ENCODE data around the gene RPS6KA2.

RPS6KA2 gene

GRCh38 chr6:166624275-166624674 is 2.8 kb downstream of the RPS6KA2 start:
- H3K36me3 ChIP-seq, result no peaks in the 10 kb centered on the region
- H3K27ac ChIP-seq, result no peak overlapping the region
- DNase-seq, result no peak
- H3K27me3 ChIP-seq (ENCODE audit: insufficient read depth, low read depth, severe bottlenecking), result no peaks in the 10 kb centered on the region
- no peaks in the 10 kb centered on the region for H3K9me3 ChIP-seq (ENCODE audit: severe bottlenecking)
- TF ChIP-seq, protein P1, sequence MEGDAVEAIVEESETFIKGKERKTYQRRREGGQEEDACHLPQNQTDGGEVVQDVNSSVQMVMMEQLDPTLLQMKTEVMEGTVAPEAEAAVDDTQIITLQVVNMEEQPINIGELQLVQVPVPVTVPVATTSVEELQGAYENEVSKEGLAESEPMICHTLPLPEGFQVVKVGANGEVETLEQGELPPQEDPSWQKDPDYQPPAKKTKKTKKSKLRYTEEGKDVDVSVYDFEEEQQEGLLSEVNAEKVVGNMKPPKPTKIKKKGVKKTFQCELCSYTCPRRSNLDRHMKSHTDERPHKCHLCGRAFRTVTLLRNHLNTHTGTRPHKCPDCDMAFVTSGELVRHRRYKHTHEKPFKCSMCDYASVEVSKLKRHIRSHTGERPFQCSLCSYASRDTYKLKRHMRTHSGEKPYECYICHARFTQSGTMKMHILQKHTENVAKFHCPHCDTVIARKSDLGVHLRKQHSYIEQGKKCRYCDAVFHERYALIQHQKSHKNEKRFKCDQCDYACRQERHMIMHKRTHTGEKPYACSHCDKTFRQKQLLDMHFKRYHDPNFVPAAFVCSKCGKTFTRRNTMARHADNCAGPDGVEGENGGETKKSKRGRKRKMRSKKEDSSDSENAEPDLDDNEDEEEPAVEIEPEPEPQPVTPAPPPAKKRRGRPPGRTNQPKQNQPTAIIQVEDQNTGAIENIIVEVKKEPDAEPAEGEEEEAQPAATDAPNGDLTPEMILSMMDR (IDR thresholded peaks at IDR 0.05; ENCODE audit: low read depth, low read length), result no peak
- no peak overlapping the region for H3K4me3 ChIP-seq (ENCODE audit: low read depth, low read length)

GRCh38 chr6:166623318-166623717 is 3.7 kb downstream of the RPS6KA2 start:
- no peak overlapping the region for H3K27ac ChIP-seq
- TF ChIP-seq, protein P1 (IDR thresholded peaks at IDR 0.05; ENCODE audit: low read depth, low read length), result no peak
- DNase-seq, result no peak
- no peaks in the 10 kb centered on the region for H3K9me3 ChIP-seq (ENCODE audit: severe bottlenecking)
- H3K27me3 ChIP-seq (ENCODE audit: insufficient read depth, low read depth, severe bottlenecking), result no peaks in the 10 kb centered on the region
- H3K4me3 ChIP-seq (ENCODE audit: low read depth, low read length), result no peak overlapping the region
- no peaks in the 10 kb centered on the region for H3K36me3 ChIP-seq

DNA sequence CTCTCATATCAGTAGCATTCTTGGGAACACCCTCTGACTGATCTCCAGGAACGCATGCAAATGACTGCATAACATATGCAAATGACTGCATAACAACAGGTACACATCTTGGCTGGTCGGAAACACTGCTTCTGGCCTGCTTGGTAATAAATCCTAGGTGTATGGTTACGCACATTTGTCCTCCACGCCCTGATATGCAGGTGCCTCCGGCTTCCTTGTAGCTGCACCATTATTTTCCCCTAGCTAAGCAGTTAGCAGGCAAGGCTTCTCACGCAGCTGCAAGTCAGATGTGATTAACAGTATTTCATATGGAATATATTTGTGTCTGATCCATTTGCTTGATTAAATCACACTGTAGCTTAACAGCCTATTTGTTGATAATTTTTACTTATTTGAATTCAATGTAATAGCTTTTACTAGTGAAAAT is 5.9 kb downstream of the RPS6KA2 start:
- no peaks in the 10 kb centered on the region for H3K27me3 ChIP-seq (ENCODE audit: insufficient read depth, low read depth, severe bottlenecking)
- H3K9me3 ChIP-seq (ENCODE audit: severe bottlenecking), result no peaks in the 10 kb centered on the region
- TF ChIP-seq, protein P1 (IDR thresholded peaks at IDR 0.05; ENCODE audit: low read depth, low read length), result no peak
- no peaks in the 10 kb centered on the region; the same call in 1 of the 2 replicates for H3K36me3 ChIP-seq
- H3K4me3 ChIP-seq (ENCODE audit: low read depth, low read length), result no peak overlapping the region
- no peak overlapping the region for H3K27ac ChIP-seq
- DNase-seq, result no peak

- TF ChIP-seq, protein P1 (IDR thresholded peaks at IDR 0.05; ENCODE audit: low read depth, low read length), result no peak
- H3K36me3 ChIP-seq, result no peaks in the 10 kb centered on the region; the same call in 1 of the 2 replicates
- no peaks in the 10 kb centered on the region for H3K9me3 ChIP-seq (ENCODE audit: severe bottlenecking)
- no peak overlapping the region for H3K27ac ChIP-seq
- no peak overlapping the region for H3K4me3 ChIP-seq (ENCODE audit: low read depth, low read length)
- DNase-seq, result no peak
- no peaks in the 10 kb centered on the region for H3K27me3 ChIP-seq (ENCODE audit: insufficient read depth, low read depth, severe bottlenecking)
These were observed 6.5 kb downstream of the RPS6KA2 start for GRCh38 chr6:166620478-166621113.

DNA sequence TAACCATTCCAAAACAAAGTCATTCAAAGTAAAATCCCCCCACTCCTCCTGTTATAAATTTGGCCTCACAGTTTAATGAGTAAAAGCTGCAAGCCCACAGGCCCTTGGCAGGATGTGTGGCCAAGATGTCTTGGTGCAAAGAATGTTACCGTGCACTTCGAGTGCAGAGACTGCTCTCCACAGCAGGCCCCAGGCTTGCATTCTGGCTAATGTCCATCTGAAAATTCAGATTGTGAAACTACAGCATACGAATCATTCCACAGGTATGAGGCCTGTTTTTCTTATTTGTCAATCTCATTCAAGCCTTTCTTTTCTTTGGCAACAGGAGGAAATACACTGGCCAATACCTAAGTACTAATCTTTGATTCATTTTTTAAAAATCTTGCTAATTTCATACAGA is 7.1 kb downstream of the RPS6KA2 start:
- DNase-seq, result no peak
- TF ChIP-seq, protein P1 (IDR thresholded peaks at IDR 0.05; ENCODE audit: low read depth, low read length), result no peak
- H3K27ac ChIP-seq, result no peak overlapping the region
- H3K9me3 ChIP-seq (ENCODE audit: severe bottlenecking), result no peaks in the 10 kb centered on the region
- H3K27me3 ChIP-seq (ENCODE audit: insufficient read depth, low read depth, severe bottlenecking), result no peaks in the 10 kb centered on the region
- H3K36me3 ChIP-seq, result no peaks in the 10 kb centered on the region; the same call in 1 of the 2 replicates
- H3K4me3 ChIP-seq (ENCODE audit: low read depth, low read length), result no peak overlapping the region
